HG03571 (cell line): ENCODE results near the gene PGBD2.
A peak's percentile ranks its signal among the peaks of the same experiment; 100 is the strongest.
"Not testable (repeated sequence)": the region's sequence is repeated elsewhere in the genome, so short reads cannot be mapped to it uniquely, and the experiment has no call there.

ENCODE experiments used
- ATAC-seq: cut with Tn5 transposase; IDR thresholded peaks from one replicate; pipeline ENCODE4 v1.9.1; 2021; ENCODE audit not compliant: unreplicated experiment

PGBD2 gene

GRCh38 chr1:248924696-248925532 is 18.9 kb downstream of the PGBD2 start:
- peak; percentile 74 for ATAC-seq

- ATAC-seq: not testable (repeated sequence)
Measured at GRCh38 chr1:248925859-248926258, 19.8 kb downstream of the PGBD2 start.

- no peak for ATAC-seq
Measured at GRCh38 chr1:248926401-248927182, 20.6 kb downstream of the PGBD2 start.

GRCh38 chr1:248927283-248927682 is 21.2 kb downstream of the PGBD2 start:
- not testable (repeated sequence) for ATAC-seq

GRCh38 chr1:248928122-248928521 is 22.1 kb downstream of the PGBD2 start:
- not testable (repeated sequence) for ATAC-seq

- ATAC-seq: not testable (repeated sequence)
Measured at GRCh38 chr1:248930037-248930436, 24.0 kb downstream of the PGBD2 start.

GRCh38 chr1:248938173-248938809 is 32.3 kb downstream of the PGBD2 start:
- ATAC-seq: not testable (repeated sequence)

GRCh38 chr1:248944134-248944999 is 38.3 kb downstream of the PGBD2 start:
- ATAC-seq: not testable (repeated sequence)

- ATAC-seq: not testable (repeated sequence)
Measured at GRCh38 chr1:248945000-248945423, 39.0 kb downstream of the PGBD2 start.

GRCh38 chr1:248945453-248945852 is 39.4 kb downstream of the PGBD2 start:
- ATAC-seq: not testable (repeated sequence)

- not testable (repeated sequence) for ATAC-seq
Measured at GRCh38 chr1:248945856-248946416, 39.9 kb downstream of the PGBD2 start.
